HepG2 (cell line): ENCODE measurements around the gene ETHE1. TPM values are rescaled to one million over a fixed set of nuclear protein-coding genes. Genes with fewer than 3 reads are reported as not detected.

Experiments used
- ATAC-seq: fragments of 200-7000 bp; cut with Tn5 transposase; 3 replicates; pipeline ENCODE4 v1.9.1; 2020; ENCODE audit warnings: mild to moderate bottlenecking, moderate library complexity
- BruUV-seq: library from RNA; stranded (reverse); fragments of 400-500 nt; replicated peaks from 2 replicates; lab custom pipeline; 2021; lab: Mats Ljungman, UMichigan
- CTCF ChIA-PET: fragments of 300-600 bp; formaldehyde crosslinking; extraction: SDS; loops from one replicate; lab custom pipeline; 2021; ENCODE audit warnings: low total read pairs, inconsistent platforms, low intra/inter-chr PET ratio; lab: Yijun Ruan, JAX
- POLR2A ChIA-PET: fragments of 350-600 bp; sonication (Branson Sonifier 250); formaldehyde crosslinking; loops from one replicate; lab custom pipeline; 2020; ENCODE audit warnings: antibody characterized with exemption, inconsistent platforms; lab: Yijun Ruan, JAX
- DNase-seq: peaks from one replicate; pipeline ENCODE4 v3.0.0-alpha.2; 2015; ENCODE audit warnings: low spot score
- FAIRE-seq: peaks from 3 replicates; lab custom pipeline; 2011; peaks lifted over from hg19 to GRCh38; lab: Jason Lieb, UNC
- H2AFZ ChIP-seq: one replicate; pipeline ENCODE4 v1.6.1; 2011; ENCODE audit warnings: low read length, inconsistent platforms
- H3K27ac ChIP-seq: fragments of 300-600 bp; 3 replicates; pipeline ENCODE4 v1.8.0; 2011; ENCODE audit warnings: mixed run types, mild to moderate bottlenecking, mixed read lengths, low read length, inconsistent platforms; ENCODE audit not compliant: insufficient read depth; ENCODE audit errors: extremely low read length
- H3K27me3 ChIP-seq, 2 experiments: fragments of 200-600 bp in 1 of 2; 2 replicates in 1 of 2; 3 replicates in 1 of 2; pipeline versions ENCODE4 v1.6.0 to v1.8.0; 2011; ENCODE audit warnings: low read length in 2 of 2, mild to moderate bottlenecking in 2 of 2, moderate library complexity in 2 of 2, inconsistent platforms in 1 of 2; ENCODE audit not compliant: insufficient read depth in 2 of 2, control insufficient read depth in 1 of 2
- H3K36me3 ChIP-seq, 2 experiments: fragments of 200-600 bp in 1 of 2; replicated peaks in 1 of 2; 2 replicates in 1 of 2; 3 replicates in 1 of 2; pipeline versions ENCODE4 v1.5.1 to v1.8.0; 2011; ENCODE audit warnings: low read length in 2 of 2, inconsistent platforms in 1 of 2; ENCODE audit not compliant: insufficient read depth in 2 of 2, control insufficient read depth in 1 of 2
- H3K4me1 ChIP-seq: 2 replicates; pipeline ENCODE4 v1.5.1; 2012; ENCODE audit warnings: low read length, inconsistent platforms; ENCODE audit not compliant: insufficient read depth
- H3K4me2 ChIP-seq: 2 replicates; pipeline ENCODE4 v1.6.0; 2011; ENCODE audit warnings: low read depth, low read length, inconsistent platforms
- H3K4me3 ChIP-seq, 3 experiments: fragments of 200-600 bp in 1 of 3; sonication (generic), shearing (Covaris generic) in 1 of 3; replicated peaks in 1 of 3; 2 replicates each; pipeline ENCODE4 v1.5.1; 2011 to 2016; ENCODE audit warnings: low read length in 3 of 3, inconsistent platforms in 2 of 3, low read depth in 2 of 3, mild to moderate bottlenecking in 2 of 3, control low read depth in 1 of 3, mixed read lengths in 1 of 3; ENCODE audit not compliant: insufficient read depth in 1 of 3
- H3K79me2 ChIP-seq: one replicate; pipeline ENCODE4 v1.6.1; 2011; ENCODE audit warnings: low read length, inconsistent platforms; ENCODE audit not compliant: insufficient read depth
- H3K9ac ChIP-seq: 2 replicates; pipeline ENCODE4 v1.6.0; 2011; ENCODE audit warnings: mild to moderate bottlenecking, low read depth, low read length, inconsistent platforms; ENCODE audit not compliant: insufficient read depth
- H3K9me3 ChIP-seq: 2 replicates; pipeline ENCODE4 v1.5.1; 2012; ENCODE audit warnings: mild to moderate bottlenecking, low read length
- H4K20me1 ChIP-seq: 2 replicates; pipeline ENCODE4 v1.6.0; 2011; ENCODE audit warnings: inconsistent platforms, mild to moderate bottlenecking, low read length, moderate library complexity; ENCODE audit not compliant: insufficient read depth
- AGO2 ChIP-seq: fragments of 200-400 bp; formaldehyde crosslinking; optimal IDR thresholded peaks from 2 replicates; pipeline ENCODE3; 2017; ENCODE audit warnings: mild to moderate bottlenecking, low read depth, low read length, moderate library complexity
- BORCS8-MEF2B ChIP-seq: sonication (generic); formaldehyde crosslinking; IDR thresholded peaks from 2 replicates; pipeline ENCODE4 v1.8.0; 2022; ENCODE audit warnings: mild to moderate bottlenecking, missing genetic modification reagents
- FOXO1 ChIP-seq: sonication (generic); formaldehyde crosslinking; IDR thresholded peaks from 2 replicates; pipeline ENCODE4 v1.4.0; 2020; ENCODE audit warnings: missing genetic modification reagents
- NFKB2 ChIP-seq: sonication (generic); formaldehyde crosslinking; IDR thresholded peaks from 2 replicates; pipeline ENCODE4 v1.4.0; 2020; ENCODE audit warnings: missing genetic modification reagents, borderline replicate concordance
- SMAD9 ChIP-seq: sonication (generic); formaldehyde crosslinking; IDR thresholded peaks from 2 replicates; pipeline ENCODE4 v1.5.1; 2020; ENCODE audit warnings: mild to moderate bottlenecking, missing genetic modification reagents
- THAP7 ChIP-seq: sonication (generic); formaldehyde crosslinking; IDR thresholded peaks from 2 replicates; pipeline ENCODE4 v1.8.1; 2023; ENCODE audit warnings: mild to moderate bottlenecking, missing genetic modification reagents
- XBP1 ChIP-seq: sonication (generic); formaldehyde crosslinking; IDR thresholded peaks from 2 replicates; pipeline ENCODE4 v1.5.0; 2020; ENCODE audit warnings: missing genetic modification reagents
- ZNF207 ChIP-seq: fragments of 450-650 bp; IDR thresholded peaks from 2 replicates; pipeline ENCODE4 v1.6.1; 2016; ENCODE audit warnings: antibody characterized with exemption, borderline replicate concordance
- ZNF432 ChIP-seq: sonication (generic); formaldehyde crosslinking; IDR thresholded peaks from 2 replicates; pipeline ENCODE4 v1.5.0; 2020; ENCODE audit warnings: missing genetic modification reagents, mild to moderate bottlenecking, borderline replicate concordance
- ZNF644 ChIP-seq: IDR thresholded peaks from 2 replicates; pipeline ENCODE4 v1.6.1; 2016; ENCODE audit warnings: low read depth
- ZNF687 ChIP-seq: sonication (generic); formaldehyde crosslinking; IDR thresholded peaks from 2 replicates; pipeline ENCODE4 v1.5.1; 2020; ENCODE audit warnings: mild to moderate bottlenecking, missing genetic modification reagents, moderate library complexity
- WGBS: methylation state at CpG from one replicate; pipeline ENCODE4 v1.1.6; 2017; ENCODE audit warnings: low lambda C conversion rate; 5-methylcytosine and 5-hydroxymethylcytosine counted together
- in situ Hi-C: cut with HindIII; loops from 2 replicates; pipeline ENCODE4 v1.10.0; 2017; ENCODE audit warnings: low pct_unique_long_range_greater_than_20kb; ENCODE audit not compliant: extremely low pct_ligation_motif_present
- intact Hi-C: fragments of 100-400 bp; cut with micrococcal nuclease; formaldehyde crosslinking; loops from one replicate; pipeline ENCODE4 v1.10.0; 2022; ENCODE audit not compliant: unreplicated experiment
- polyA plus RNA-seq, 8 experiments: library from polyadenylated mRNA; depleted of rRNA in 3 of 8; stranded (reverse) in 7 of 8; unstranded in 1 of 8; fragments of >200 nt; fragmentation: Illumina TruSeq in 4 of 8; extraction: Trizol in 4 of 8; gene quantifications; 2 replicates each; pipeline versions ENCODE4 v1.2.1 to v1.2.3, GENCODE V29; 2011 to 2016; ENCODE audit warnings: low read depth in 4 of 8, missing spikeins in 1 of 8, mixed read lengths in 1 of 8; ENCODE audit not compliant: insufficient read depth in 1 of 8
- total RNA-seq, 5 experiments: library from RNA; depleted of rRNA; stranded (reverse); fragments of >200 nt; fragmentation: Illumina TruSeq; extraction: Trizol; gene quantifications; 2 replicates each; pipeline ENCODE4 v1.2.3, GENCODE V29; 2016; ENCODE audit warnings: low read depth in 1 of 5
- TF ChIP-seq, protein P1 (sequence below): IDR thresholded peaks from 2 replicates; pipeline ENCODE4 v1.6.1; 2016; ENCODE audit warnings: missing compliant biosample characterization, missing genetic modification reagents, borderline replicate concordance
- TF ChIP-seq, protein P2 (sequence below): sonication (generic); formaldehyde crosslinking; IDR thresholded peaks from 2 replicates; pipeline ENCODE4 v1.4.0; 2020; ENCODE audit warnings: missing genetic modification reagents
- TF ChIP-seq, protein P3 (sequence below): sonication (generic); formaldehyde crosslinking; IDR thresholded peaks from 2 replicates; pipeline ENCODE4 v1.4.0; 2020; ENCODE audit warnings: missing genetic modification reagents

Gene ETHE1
- total and polyA plus RNA-seq, 2 of the 13 experiments (the other 11 are each of a cell fraction or from before 2014, with no cell fraction given): 32.5 to 58.4 TPM

DNA sequence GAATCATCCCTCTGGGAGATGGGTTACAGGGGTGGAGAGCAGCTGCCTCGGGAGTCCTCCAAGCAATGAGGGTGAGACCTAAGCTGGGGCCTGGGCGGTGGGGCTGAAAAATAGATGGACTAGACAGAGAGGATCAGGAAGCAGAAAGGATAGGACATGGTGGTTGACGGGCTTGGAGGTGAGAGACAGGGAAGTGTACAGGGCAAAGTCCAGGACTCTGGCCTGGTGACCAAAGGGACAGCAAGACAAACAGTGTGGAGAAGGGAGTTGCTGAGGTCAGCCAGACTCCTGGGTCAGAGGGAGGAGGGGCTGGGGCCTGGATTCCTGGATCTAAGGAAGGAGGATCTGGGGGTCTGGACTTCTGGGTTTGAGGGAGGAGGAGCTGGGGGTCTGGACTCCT lies 28.0 kb downstream of the ETHE1 start:
- ChIA-PET POLR2A (interaction anchor here (0.6 to 1.6 kb wide), 6 partner anchors 9 to 169 kb away, joined by 3 to 7 read pairs (median 4); no protein-coding TSS in a partner anchor), CTCF (interaction anchor here (0.6 kb wide), 1 partner anchor 53 kb away, joined by 3 read pairs; no protein-coding TSS in a partner anchor)
- Histone ChIP-seq H4K20me1 (no peaks in the 10 kb centered on the region), H3K27ac (peak overlapping the region; percentile 71), H3K4me1 (peaks cover 42% of the 10 kb centered on the region), H3K9ac (peak overlapping the region; percentile 37), H3K4me2 (peak overlapping the region; percentile 61), H2AFZ (no peak overlapping the region), H3K9me3 (no peaks in the 10 kb centered on the region), H3K79me2 (peaks cover 11% of the 10 kb centered on the region), H3K4me3 (peak overlapping the region in 1 of 3 experiments; percentile 45; a peak in 1 of 6 replicates), H3K36me3 (peaks cover 9 to 17% of the 10 kb centered on the region in 2 experiments; a peak in 3 of 5 replicates), H3K27me3 (no peaks in the 10 kb centered on the region; a peak in 1 of 5 replicates)
- DNase-seq (peak; percentile 81), FAIRE-seq (peak; percentile 94), ATAC-seq (peak; percentile 75)
- intact Hi-C loops (no loop called here), in situ Hi-C loops (no loop called here)
- 16% methylated on average over 3 of the region's 3 CpGs for WGBS
- no TSS peak for BruUV-seq
- no peak for TF ChIP-seq NFKB2
- TF ChIP-seq, protein P1, sequence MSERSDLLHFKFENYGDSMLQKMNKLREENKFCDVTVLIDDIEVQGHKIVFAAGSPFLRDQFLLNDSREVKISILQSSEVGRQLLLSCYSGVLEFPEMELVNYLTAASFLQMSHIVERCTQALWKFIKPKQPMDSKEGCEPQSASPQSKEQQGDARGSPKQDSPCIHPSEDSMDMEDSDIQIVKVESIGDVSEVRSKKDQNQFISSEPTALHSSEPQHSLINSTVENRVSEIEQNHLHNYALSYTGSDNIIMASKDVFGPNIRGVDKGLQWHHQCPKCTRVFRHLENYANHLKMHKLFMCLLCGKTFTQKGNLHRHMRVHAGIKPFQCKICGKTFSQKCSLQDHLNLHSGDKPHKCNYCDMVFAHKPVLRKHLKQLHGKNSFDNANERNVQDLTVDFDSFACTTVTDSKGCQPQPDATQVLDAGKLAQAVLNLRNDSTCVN (CRISPR knock-in tag): peak; percentile 28; the same call in 1 of the 2 replicates
- no peak for TF ChIP-seq ZNF432 (CRISPR knock-in tag)
- no peak for TF ChIP-seq SMAD9 (CRISPR knock-in tag)
- TF ChIP-seq, protein P2, sequence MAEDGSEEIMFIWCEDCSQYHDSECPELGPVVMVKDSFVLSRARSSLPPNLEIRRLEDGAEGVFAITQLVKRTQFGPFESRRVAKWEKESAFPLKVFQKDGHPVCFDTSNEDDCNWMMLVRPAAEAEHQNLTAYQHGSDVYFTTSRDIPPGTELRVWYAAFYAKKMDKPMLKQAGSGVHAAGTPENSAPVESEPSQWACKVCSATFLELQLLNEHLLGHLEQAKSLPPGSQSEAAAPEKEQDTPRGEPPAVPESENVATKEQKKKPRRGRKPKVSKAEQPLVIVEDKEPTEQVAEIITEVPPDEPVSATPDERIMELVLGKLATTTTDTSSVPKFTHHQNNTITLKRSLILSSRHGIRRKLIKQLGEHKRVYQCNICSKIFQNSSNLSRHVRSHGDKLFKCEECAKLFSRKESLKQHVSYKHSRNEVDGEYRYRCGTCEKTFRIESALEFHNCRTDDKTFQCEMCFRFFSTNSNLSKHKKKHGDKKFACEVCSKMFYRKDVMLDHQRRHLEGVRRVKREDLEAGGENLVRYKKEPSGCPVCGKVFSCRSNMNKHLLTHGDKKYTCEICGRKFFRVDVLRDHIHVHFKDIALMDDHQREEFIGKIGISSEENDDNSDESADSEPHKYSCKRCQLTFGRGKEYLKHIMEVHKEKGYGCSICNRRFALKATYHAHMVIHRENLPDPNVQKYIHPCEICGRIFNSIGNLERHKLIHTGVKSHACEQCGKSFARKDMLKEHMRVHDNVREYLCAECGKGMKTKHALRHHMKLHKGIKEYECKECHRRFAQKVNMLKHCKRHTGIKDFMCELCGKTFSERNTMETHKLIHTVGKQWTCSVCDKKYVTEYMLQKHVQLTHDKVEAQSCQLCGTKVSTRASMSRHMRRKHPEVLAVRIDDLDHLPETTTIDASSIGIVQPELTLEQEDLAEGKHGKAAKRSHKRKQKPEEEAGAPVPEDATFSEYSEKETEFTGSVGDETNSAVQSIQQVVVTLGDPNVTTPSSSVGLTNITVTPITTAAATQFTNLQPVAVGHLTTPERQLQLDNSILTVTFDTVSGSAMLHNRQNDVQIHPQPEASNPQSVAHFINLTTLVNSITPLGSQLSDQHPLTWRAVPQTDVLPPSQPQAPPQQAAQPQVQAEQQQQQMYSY (CRISPR knock-in tag): 0 out of 2 replicates have a peak, but pooled peaks have one; percentile 43
- no peak for TF ChIP-seq AGO2
- no peak for TF ChIP-seq ZNF207
- peak; percentile 68 for TF ChIP-seq ZNF687 (CRISPR knock-in tag)
- TF ChIP-seq XBP1 (CRISPR knock-in tag): no peak
- TF ChIP-seq ZNF644 (CRISPR knock-in tag): peak; percentile 99
- TF ChIP-seq BORCS8-MEF2B (CRISPR knock-in tag): no peak
- peak; percentile 59; the same call in 1 of the 2 replicates for TF ChIP-seq FOXO1
- TF ChIP-seq, protein P3, sequence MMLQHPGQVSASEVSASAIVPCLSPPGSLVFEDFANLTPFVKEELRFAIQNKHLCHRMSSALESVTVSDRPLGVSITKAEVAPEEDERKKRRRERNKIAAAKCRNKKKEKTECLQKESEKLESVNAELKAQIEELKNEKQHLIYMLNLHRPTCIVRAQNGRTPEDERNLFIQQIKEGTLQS (CRISPR knock-in tag): no peak
- TF ChIP-seq THAP7 (CRISPR knock-in tag): no peak
